ELF-1 (cell line): Measurements from ENCODE around the gene GRP.

Experiments
- DNase-seq: peaks from one replicate; pipeline ENCODE4 v3.0.0-alpha.2; 2016; ENCODE audit warnings: low read depth, low spot score

Gene GRP

DNA sequence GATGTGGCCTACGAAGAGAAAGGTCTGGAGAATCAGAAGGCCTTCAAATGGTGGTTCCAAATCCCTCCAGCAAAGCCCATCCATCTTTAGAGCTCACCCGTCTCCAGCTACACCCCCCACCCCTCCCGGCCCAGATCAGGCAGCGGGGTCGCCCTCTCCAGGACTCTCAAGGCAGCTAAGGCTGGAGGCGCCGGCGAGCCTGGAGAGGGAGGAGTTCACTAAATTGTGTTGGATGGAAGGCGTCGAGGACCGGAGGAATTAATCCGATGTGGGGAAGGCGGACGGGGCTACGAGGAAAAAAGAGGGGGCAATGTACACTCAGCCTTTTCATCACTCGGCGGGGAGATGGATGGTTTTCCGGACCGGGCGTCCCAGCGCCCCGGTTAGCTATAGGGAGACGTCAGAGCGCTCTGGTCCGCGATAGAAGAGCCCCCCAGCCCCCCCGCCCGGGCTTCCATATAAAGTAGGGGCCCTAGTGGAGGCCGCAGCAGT is at the start of gene GRP:
Gene GRP, plus strand, starts transcription at position 487 of the 492 bp plus-strand sequence. CDS start 108 bp downstream, outside the sequence.
- peak; percentile 30 for DNase-seq

DNA sequence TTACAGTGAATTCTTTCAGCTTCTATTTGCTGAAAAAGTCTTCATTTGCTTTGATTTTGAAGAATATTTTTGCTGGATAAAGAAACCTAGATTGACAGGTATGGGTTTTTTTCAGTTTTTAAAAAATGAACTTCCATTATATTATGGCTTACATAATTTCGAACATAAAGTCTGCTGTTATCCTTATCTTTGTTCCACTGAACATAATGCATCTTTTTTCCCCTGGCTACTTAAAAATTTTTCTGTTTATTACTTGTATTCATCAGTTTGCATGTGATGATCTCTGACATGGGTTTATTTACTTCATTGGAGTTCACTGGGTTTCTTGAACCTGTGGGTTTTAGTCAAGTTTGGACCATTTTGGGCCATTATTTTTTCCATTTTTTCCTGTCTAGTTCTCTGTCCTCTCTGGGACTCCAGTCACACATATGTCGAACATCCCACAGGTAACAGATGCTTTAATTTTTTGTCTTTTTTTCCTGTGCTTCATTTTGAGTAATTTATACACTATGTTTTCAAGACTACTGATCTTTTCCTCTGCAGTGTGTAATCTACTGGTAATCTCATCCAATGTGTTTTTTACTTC is 47.2 kb upstream of the GRP start:
- no peak for DNase-seq

DNA sequence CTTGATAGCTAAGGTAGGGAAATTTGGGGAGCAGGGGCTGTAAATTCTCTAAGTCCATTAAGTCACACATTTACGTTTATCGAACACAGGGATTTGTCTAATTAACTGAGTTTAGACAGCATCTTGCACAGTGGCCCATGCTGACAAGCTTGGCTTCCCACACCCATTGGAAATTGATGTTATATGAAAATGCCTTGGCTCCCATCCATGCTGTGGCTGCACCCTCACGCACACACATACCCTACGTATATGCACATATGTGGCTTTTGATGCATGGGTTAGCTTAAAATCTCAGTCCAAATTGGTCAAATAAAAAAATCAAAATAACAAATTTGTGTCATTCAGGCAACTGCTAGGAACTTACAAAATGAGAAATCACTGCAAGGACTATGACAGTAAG is 42.5 kb upstream of the GRP start:
- DNase-seq = no peak

DNA sequence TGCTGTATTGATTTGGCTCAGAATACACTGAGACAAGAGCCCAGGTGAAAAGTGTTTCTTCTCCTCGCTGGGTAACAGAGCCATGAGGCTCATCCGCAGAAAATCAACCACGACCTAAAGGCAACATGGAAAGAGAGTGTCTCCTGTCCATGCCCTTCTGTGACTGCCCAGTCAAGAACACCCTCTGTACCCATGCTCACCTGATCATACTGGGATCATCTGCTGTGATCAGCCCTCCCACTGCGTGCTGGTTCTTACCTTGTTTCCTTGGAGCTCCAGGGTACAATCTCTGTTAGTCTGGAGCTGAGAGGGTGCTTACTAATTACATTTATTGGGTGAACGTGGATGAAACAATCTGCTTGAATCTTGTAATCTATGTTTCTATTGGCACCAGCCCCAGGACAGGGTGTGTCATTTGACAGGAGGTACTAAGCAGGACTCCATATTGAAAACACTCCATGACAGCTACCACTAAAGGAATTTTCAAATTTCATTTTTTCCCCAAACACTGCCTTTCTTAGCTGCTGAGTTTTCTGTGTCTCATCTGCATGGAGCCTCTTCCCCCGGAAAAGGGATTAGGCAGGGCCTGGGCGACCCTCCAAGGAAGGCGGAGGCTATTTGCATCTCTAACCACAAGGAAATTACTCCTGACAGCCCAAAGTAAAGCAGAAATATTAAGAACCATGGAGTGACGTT is 39.7 kb upstream of the GRP start:
- no peak for DNase-seq

DNA sequence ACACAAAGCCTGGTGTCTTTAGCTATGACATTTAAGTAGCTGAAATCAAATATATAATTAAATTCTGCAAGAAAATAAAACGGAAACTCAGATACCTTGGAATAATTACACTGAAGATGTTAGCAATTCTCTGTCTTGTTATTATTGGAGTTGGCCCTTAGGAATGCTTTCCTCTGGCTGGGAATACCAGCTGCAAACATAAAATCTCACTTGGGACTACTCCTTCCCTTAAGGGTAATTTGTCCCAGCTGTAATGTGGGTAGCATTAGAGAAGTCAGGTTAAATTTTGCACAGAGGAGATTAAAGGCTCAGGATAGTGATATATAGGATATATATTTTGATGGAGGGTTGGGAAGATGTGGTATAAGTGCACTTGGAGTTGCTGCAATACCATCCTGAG is 37.3 kb upstream of the GRP start:
- no peak for DNase-seq

DNA sequence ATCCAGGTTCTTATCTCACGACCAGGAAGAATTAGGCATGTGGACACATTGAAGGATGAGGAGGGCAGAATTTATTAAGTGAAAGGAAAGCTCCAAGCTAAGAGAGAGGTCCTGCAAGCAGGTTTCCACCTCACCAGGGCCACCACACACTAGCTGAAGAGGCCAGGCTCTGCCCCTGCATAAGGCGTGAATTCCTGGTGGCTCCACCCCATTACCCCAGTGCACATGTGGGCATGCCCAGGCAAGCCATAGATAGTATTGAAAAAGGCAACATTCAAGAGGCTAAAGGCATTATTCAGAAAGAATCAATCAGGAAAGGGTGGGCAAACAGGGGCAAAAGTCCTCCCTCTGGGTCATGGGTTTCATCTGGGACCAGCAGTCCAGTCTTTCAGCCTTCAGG is 30.9 kb upstream of the GRP start:
- DNase-seq = no peak

DNA sequence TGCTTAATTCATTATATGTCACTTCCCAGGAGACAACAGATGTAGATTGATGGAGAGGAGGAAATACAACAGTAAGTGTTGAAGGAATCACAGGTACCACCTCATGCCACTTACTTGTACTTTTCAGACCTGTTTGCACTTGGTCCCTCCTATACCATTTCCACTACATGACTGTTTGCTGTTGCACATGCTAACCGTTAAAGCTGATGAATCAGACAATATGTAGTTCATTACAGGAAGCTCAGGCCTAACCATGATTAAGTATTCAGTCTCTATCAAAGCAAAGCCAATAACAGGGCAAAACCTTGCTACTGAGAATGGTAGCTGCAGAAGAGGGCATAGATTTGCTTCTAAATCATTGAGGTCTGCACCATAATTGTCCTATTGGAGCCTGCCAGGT is 30.2 kb upstream of the GRP start:
- no peak for DNase-seq

DNA sequence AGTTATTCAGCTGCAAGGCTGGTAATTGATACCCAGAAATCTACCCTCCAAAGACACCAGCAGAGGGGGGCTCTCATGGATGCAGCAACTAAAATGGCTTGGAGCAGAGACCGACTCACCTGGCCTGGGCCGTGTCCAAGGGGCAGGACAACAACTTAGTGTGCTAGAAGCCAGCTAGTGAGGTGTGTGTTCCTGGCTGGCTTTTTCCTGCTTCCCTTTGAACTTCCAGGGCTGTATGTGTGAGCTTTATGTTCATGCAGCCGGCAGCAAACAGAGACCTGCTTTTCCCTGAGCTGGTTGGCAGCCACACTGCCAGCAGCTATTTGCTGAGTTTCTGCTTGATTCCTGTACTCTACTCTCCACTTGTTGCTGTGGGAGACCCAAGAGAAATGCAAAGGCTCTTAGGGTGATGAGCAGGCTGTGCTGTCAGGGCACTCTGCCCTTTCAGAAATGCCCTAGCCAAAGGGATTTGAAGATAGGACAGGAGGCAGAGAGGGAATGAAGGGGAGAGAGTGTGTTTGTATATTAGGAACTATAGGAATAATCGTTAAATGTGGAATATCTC is 23.7 kb upstream of the GRP start:
- no peak for DNase-seq

DNA sequence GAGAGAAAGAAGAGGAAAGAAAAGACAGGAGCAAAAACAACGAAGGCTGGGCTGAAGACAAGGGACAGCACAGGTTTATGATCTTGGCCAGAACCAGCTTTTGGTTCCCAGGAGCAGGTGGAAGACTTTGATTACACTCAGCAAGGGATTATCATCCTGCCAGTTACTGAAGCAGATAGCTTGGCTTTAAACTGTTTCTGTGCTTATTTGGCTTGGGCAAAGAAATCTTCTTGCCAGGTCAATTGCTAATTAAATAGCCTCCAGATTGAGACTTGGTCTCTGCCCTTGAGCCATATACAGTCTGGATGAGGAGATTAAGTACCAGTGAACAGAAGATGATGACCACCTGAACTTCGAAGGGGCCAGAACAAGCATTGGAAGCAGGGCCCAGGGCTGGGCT is 22.3 kb upstream of the GRP start:
- no peak for DNase-seq

DNA sequence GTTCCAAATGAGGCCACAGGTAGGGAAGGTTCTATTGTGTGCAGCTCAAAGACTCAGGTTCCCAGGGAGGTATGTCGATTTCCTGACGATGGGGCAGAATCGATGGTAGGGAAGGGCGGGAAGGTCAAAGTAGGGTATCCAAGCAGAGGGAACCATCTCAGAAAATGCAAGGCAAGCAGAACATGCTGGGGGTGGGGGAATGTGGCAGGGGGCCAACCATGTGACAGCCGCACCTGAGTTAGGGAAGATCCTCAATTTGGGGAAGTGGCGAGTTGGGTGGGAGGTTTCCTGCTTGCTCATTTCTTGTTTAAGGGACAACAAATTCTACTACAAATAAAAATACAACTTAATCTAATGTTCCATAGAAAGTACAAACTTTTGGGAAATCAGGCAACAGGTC is 21.7 kb upstream of the GRP start:
- DNase-seq = no peak

DNA sequence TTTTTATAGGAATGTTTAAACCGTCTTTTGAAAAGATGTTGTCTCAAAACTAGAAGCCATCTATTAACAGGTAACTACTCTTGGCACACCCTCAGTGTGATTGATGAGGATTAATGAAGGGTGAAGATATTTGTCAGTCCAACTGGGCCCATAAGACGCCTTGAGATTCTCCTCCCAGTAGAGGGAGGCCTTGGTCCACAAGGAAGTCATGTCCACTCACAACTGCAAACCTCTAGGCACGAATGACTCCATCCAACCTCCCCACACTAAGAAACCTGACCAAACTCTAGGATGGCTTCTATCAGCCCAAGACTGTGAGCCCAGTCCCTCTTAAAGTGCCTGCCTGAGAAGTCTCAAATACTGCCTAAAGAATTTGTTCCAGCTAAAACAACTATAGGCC is 19.2 kb upstream of the GRP start:
- no peak for DNase-seq

DNA sequence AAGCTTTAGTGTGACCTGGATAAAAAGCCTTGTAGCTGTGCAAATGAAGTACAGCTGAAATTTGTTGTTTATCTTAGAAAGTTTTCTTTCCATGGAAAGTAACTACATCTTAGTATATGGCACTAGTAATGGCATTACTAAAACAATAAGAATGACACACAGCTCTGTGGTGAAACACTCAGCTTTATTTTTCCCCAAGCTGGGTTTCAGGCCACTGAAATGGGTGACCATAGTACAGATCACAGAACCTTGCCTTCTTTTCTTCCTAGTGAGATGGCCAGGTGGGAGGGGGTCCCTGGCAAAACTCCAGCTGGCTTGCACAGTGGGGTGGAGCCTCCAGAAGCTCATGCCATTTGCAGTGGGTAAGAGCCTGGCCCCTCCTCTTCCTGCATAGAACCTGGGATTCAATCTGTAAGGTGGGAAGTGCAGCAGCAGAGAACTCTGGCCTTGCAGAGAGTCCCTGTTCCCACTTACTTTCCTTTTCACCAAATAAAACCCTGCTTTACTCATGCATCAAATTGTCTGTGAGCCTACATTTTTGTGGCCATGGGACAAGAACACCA is 17.6 kb upstream of the GRP start:
- DNase-seq = no peak

DNA sequence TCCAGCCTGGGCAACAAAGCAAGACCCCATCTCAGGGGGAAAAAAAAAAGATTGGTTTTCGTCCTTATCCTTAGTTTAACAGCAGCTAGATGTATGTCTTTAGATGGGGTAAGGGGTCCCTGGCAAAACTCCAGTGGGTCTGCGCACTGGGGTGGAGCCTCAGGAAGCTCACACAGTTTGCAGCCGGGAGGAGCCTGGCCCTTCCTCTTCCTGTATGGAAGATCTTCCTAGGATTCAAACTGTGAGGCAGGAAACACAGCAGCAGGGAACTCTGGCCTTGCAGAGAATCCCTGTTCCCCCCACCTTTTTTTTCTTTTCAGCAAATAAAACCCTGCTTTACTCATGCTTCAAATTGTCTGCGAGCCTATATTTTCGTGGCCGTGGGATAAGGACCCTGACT is 12.5 kb upstream of the GRP start:
- no peak for DNase-seq

DNA sequence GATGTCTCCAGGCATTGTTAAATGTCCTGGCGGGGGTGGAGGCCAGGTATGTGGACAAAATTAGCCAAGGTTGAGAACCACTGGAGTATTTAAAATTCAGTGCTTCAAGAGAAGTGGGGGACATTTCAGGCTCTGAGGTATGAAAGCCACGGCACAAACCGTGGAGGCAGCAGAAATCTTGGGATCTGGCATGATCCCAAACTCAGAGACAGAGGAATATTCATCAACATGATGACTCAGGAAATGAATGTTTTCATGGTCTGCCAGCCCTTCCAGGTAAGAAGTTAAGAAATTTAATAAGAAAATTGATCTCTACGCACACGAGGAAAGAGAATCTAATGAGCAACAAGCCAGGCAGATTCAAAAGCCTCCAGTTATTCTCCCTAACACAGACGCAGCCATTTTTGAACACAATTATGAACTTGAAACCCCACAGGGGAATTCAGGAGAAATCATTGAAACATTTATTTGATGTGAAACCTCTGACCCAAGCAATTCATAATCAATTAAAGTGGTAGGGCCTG is 11.3 kb upstream of the GRP start:
- no peak for DNase-seq

DNA sequence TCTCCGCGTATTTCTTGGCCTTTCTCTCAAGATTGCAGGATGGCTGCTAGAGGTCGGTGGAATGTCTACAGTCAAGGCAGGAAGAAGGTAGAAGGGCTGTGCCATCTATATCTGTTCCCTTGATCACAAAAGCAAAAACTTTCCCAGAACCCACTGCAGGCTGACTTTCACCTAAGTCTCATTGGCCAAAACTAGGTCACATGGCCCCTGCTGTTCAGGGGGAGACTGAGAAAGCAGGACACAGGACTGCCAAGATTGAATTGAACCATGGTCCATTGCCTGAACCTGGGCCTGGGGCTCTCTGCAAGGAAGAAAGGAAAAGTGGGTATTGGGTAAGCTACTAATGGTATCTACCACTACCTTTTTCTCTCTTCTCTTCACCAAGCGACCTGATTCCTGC is 9.7 kb upstream of the GRP start:
- no peak for DNase-seq

DNA sequence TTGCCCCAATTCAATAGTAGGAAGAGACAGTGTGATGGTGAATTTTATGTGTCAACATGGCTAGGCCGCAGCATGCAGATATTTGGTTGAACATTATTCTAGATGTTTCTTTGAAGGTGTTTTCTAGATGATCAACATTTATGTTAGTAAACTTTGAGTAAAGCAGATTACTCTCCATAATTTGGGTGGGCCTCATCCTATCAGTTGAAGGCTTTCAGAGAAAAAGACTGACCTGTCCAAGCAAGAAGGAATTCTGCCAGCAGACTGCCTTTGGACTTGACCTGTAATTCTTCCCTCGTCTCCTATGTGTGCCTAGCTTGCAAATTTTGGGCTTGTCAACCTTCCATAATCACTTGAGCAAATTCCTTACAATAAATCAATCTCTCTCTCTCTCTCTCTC is 8.3 kb upstream of the GRP start:
- DNase-seq = no peak

DNA sequence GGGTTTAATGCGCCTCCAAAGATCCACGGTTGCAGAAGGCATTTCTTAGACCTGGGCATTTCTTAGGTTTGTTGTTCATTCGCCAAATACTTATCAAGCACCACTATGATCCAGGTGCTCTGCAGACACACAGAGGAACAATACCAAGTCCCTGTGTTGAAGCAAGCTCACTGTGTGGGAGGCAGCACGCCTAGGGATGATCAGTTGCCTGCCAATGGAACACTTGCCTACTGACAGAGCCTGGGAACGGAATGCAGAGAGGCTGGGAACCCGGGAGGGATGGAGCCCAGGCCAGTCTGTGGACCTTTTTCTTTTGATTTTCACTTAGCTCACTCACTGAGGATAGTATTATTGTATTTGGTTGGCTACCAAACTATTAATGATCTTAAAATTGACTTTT is 1.9 kb upstream of the GRP start:
- DNase-seq = no peak

DNA sequence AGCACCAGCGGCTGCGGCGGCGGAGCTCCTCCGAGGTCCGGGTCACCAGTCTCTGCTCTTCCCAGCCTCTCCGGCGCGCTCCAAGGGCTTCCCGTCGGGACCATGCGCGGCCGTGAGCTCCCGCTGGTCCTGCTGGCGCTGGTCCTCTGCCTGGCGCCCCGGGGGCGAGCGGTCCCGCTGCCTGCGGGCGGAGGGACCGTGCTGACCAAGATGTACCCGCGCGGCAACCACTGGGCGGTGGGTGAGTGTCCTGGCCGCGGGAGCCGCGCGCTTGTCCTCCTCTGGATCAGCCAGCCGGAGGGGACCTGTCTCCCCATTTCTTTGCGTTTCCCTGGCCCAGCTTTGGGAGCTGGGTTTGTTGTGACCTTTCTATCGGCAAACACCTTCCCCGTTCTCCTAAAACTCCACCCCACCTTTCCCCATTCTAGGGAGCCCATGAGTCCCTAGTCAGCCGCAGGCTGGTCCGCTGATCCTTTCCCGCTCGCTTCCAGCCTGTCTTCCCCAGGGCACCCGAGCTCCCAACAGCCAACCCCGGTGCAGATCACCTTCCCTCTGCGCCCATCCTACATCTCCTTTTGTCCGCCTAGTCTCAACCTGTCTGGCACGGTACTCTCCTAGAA is 316 bp downstream of the GRP start:
- DNase-seq = peak; percentile 28

DNA sequence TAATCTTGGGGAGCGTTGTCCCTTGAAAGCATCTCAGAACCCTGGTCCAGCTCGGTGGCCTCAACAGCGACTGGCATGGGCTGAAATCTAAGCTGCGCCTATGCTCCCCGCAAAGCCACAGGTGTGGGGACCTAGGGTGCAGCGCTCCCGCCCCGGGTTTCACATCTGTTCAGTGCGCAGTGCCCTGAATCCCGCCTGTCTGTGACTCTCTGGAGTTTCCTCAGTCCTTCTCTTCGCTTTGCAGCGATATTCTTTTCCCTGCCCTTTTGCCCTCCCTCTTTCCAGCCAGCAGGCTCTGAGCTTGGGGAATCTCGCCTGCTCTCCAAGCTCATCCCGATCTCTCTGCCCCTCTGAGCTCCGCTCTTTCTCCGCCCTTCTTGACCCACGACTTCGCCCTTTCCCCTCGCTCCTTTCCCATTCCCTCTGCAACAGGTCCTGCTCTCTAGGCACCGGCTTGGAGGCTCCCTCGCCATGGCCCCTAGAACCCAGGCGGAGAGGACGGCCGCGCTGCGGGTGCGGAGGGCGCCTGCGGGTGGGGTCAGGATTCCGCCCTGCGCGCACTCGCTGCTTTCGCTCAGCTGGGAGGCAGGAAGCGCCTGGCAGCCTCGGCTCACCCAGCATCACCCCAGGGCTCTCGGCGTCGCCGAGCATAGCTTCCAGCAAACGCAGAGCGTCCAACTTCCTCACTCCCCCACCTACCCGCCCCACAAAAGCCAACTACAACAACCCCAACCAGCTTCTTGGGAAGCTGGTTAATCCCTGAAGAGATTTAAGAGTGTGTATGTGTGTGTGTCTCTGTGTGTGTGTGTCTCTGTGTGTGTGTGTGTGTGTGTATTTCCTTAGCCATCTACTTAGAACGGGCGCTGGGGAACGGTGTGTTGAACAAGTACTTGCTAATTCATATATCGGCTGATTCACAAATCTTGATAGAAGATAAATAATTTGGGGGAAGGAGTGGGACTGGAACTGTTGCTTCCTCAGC is 1.1 kb downstream of the GRP start:
- peak; percentile 34 for DNase-seq

DNA sequence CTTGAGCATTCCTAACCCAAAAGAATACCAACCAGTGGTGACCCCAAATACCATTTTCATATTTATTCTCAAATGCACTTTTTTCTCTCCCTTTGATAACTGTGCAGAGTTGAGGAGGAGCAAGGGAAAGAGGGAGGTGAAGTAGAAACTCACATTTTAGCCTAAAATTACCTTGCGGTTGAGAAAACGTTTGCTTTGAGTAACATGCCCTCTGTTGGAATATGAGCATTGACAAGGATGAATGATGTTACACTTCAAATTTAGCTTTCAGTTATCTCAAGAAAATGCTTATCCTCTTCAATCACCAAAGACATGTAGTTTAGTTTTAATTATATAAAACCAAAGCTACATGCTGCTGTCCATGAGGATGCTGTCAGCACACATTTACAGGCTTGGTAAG is 2.4 kb downstream of the GRP start:
- DNase-seq = no peak

DNA sequence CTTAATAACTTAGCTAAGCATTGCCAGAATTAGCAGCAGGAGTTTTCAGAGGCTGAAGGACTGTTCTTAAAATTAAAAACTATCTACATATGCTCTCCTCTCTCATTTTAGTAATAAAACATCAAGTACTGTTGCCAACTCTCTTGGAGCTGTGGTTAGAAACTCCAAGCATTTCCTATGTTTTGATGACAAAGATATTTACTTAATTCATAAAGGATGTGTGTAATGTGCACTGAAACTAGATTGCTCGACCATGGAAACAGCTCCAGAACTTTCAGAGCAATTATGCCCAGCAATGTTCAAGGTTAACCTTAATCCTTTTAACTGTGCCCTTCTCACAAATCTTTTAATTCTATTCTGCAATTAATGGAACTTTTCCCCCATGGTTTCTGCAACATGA is 8.4 kb downstream of the GRP start:
- DNase-seq = no peak
